Measurements from ENCODE around the gene COQ5. TPM values are rescaled to one million over a fixed set of nuclear protein-coding genes. Genes with fewer than 3 reads are reported as not detected.

COQ5 gene
- total and polyA plus RNA-seq, 4 donors, result 21.1 to 28.4 (median 24.4) TPM

DNA sequence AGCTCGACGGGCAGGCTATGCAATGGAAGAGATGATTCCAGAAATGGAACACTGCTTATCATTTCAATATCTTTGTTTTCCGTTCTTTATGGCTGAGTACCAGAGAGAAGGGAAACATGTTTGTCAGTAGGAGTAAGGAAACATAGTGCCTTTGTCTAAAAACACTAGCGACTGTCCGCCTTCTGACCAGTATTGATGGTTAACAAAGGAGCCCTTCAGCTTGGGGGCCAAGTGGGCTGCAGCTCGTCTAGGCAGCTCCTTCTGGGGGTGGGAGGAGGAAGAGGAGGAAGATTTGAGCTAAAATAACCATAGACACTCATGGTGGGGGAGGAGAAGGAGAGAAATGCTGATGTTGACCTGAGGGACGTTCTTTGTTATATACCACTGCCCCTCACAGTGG lies 15.0 kb downstream of the COQ5 start:
- DNase-seq, result no peak
- ATAC-seq (ENCODE audit: insufficient read depth, low FRiP score), result no peak
- H3K4me3 ChIP-seq, result no peak overlapping the region
- no peaks in the 10 kb centered on the region for H3K9me3 ChIP-seq (ENCODE audit: control insufficient read depth in 4 of 4, insufficient read depth in 3 of 4, low read length in 3 of 4)
- H3K27me3 ChIP-seq (ENCODE audit: control insufficient read depth in 3 of 3, insufficient read depth in 3 of 3, low read length in 2 of 3), result no peaks in the 10 kb centered on the region
- H3K36me3 ChIP-seq (ENCODE audit: control insufficient read depth in 4 of 4, insufficient read depth in 4 of 4, low read length in 4 of 4), result peaks cover 19 to 34% (median 23%) of the 10 kb centered on the region in 4 donors
- 93 to 94% methylated on average over 7 of the region's 7 CpGs for WGBS, 2 donors
- H3K27ac ChIP-seq (ENCODE audit: low read depth in 1 of 2, low read length in 1 of 2), result no peak overlapping the region
- H3K9ac ChIP-seq (ENCODE audit: insufficient read depth in 1 of 2, low read length in 2 of 2), result no peak overlapping the region
- H3K4me1 ChIP-seq (ENCODE audit: control insufficient read depth in 5 of 5, insufficient read depth in 5 of 5, low read length in 5 of 5), result no peaks in the 10 kb centered on the region
- TF ChIP-seq CTCF (IDR thresholded peaks at IDR 0.05; ENCODE audit: control extremely low read depth, extremely low read depth), result no peak

DNA sequence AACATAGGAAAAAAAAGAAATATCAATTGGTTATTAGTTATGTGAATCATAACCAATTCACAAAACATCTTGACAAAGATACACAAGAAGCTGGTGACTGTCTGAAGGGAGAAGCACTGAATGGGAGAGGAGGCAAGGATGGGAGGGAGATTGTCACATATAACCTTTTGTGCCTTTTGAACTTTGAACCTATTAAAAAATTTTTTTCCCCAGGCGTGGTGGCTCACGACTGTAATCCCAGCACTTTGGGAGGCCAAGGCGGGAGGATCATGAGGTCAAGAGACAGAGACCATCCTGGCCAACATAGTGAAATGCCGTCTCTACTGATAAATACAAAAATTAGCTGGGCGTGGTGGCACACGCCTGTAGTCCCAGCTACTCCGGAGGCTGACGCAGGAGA lies 20.4 kb downstream of the COQ5 start:
- no peaks in the 10 kb centered on the region for H3K27me3 ChIP-seq (ENCODE audit: control insufficient read depth in 3 of 3, insufficient read depth in 3 of 3, low read length in 2 of 3)
- H3K9ac ChIP-seq (ENCODE audit: insufficient read depth in 1 of 2, low read length in 2 of 2), result no peak overlapping the region
- TF ChIP-seq CTCF (IDR thresholded peaks at IDR 0.05; ENCODE audit: control extremely low read depth, extremely low read depth), result no peak
- peaks cover 6 to 28% (median 19%) of the 10 kb centered on the region in 4 donors for H3K36me3 ChIP-seq (ENCODE audit: control insufficient read depth in 4 of 4, insufficient read depth in 4 of 4, low read length in 4 of 4)
- no peak for DNase-seq
- H3K27ac ChIP-seq (ENCODE audit: low read depth in 1 of 2, low read length in 1 of 2), result no peak overlapping the region
- no peak overlapping the region for H3K4me3 ChIP-seq
- WGBS, 2 donors, result 97% methylated on average over 8 of the region's 8 CpGs
- no peaks in the 10 kb centered on the region for H3K4me1 ChIP-seq (ENCODE audit: control insufficient read depth in 5 of 5, insufficient read depth in 5 of 5, low read length in 5 of 5)
- no peaks in the 10 kb centered on the region for H3K9me3 ChIP-seq (ENCODE audit: control insufficient read depth in 4 of 4, insufficient read depth in 3 of 4, low read length in 3 of 4)
- ATAC-seq (ENCODE audit: insufficient read depth, low FRiP score), result no peak

DNA sequence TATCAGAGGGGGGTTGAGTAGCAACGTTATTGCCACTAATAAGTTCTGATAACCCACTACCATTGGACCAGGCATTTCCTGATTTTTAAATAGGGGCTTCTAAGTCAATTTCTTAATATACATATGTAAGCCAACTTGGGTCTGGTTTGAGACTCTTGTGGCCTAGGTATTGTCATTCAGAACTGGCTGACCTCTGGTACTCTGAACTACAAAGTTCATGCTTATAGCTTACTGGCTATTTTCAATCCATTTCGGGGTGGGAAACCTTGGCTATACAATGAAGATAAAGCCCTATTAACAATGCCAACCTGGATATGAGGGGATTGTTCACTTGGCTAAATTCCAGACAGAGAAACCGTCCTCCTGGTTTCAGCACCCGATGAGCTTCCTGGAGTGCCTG lies 24.4 kb downstream of the COQ5 start:
- peaks cover 13 to 27% (median 19%) of the 10 kb centered on the region in 4 donors for H3K36me3 ChIP-seq (ENCODE audit: control insufficient read depth in 4 of 4, insufficient read depth in 4 of 4, low read length in 4 of 4)
- DNase-seq, result no peak

More for the DNA sequence above, 24.4 kb downstream of the COQ5 start:
- Histone ChIP-seq H3K4me3 (no peak overlapping the region), H3K27ac (ENCODE audit: low read depth in 1 of 2, low read length in 1 of 2) (no peak overlapping the region), H3K9me3 (ENCODE audit: control insufficient read depth in 4 of 4, insufficient read depth in 3 of 4, low read length in 3 of 4) (no peaks in the 10 kb centered on the region), H3K4me1 (ENCODE audit: control insufficient read depth in 5 of 5, insufficient read depth in 5 of 5, low read length in 5 of 5) (peaks cover 0 to 6% (median 0%) of the 10 kb centered on the region in 5 donors), H3K27me3 (ENCODE audit: control insufficient read depth in 3 of 3, insufficient read depth in 3 of 3, low read length in 2 of 3) (no peaks in the 10 kb centered on the region), H3K9ac (ENCODE audit: insufficient read depth in 1 of 2, low read length in 2 of 2) (no peak overlapping the region)
- no peak for TF ChIP-seq CTCF (IDR thresholded peaks at IDR 0.05; ENCODE audit: control extremely low read depth, extremely low read depth)
- ATAC-seq (ENCODE audit: insufficient read depth, low FRiP score), result no peak
- 84 to 88% methylated on average over 4 of the region's 4 CpGs for WGBS, 2 donors
